ENCODE results near the gene ADIPOQ. TPM values are rescaled to one million over a fixed set of nuclear protein-coding genes. Genes with fewer than 3 reads are reported as not detected.

Gene ADIPOQ
- total and polyA plus RNA-seq, 2 of the 13 experiments (the other 11 are each of a cell fraction or from before 2014, with no cell fraction given), result not detected

DNA sequence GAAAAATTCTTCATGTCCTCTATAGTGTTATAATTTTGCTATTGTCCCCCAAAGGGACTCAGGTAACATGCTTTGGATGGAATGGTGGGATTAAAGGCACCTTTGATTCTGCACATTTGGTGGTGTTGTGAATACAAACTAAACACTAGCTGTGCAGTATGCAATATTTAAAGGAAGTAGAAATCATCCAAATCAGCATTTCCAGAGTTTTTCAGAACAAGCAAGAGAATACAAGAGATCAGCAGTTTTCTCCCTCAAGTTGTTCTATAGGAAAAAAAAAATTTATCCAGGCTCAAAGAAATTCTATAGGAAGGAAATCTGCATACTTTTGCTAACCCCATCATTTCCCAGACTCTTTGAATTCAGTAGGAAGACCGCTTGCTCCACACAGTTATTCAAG lies 10.2 kb upstream of the ADIPOQ start:
- peaks cover 0 to 25% of the 10 kb centered on the region in 2 experiments; a peak in 4 of 5 replicates for H3K27me3 ChIP-seq (ENCODE audit: control insufficient read depth in 1 of 2, insufficient read depth in 2 of 2, low read length in 2 of 2)
- CTCF ChIA-PET (ENCODE audit: low intra/inter-chr PET ratio, low total read pairs), result no interaction called here
- ATAC-seq, result no peak
- FAIRE-seq, result no peak
- no peak overlapping the region for H3K9ac ChIP-seq (ENCODE audit: insufficient read depth, low read depth, low read length)
- intact Hi-C loops (cut with micrococcal nuclease; ENCODE audit: unreplicated experiment) (no loop called here), in situ Hi-C loops (cut with HindIII; ENCODE audit: extremely low pct_ligation_motif_present, low pct_unique_long_range_greater_than_20kb) (no loop called here)
- H3K36me3 ChIP-seq (replicated peaks in 1 of 2; ENCODE audit: control insufficient read depth in 1 of 2, insufficient read depth in 2 of 2, low read length in 2 of 2), result no peaks in the 10 kb centered on the region
- H3K79me2 ChIP-seq (ENCODE audit: insufficient read depth, low read length), result no peaks in the 10 kb centered on the region
- no peak for TF ChIP-seq FOSL1 (CRISPR knock-in tag; IDR thresholded peaks at IDR 0.05; ENCODE audit: borderline replicate concordance)
- no peak for TF ChIP-seq ZNF574 (CRISPR knock-in tag; IDR thresholded peaks at IDR 0.05)
- no peak for TF ChIP-seq ZFP82 (CRISPR knock-in tag; IDR thresholded peaks at IDR 0.05; ENCODE audit: borderline replicate concordance)
- no peak for TF ChIP-seq PTBP1 (IDR thresholded peaks at IDR 0.05; ENCODE audit: low read depth, low read length, poor library complexity, severe bottlenecking)
- TF ChIP-seq ZNF501 (CRISPR knock-in tag; IDR thresholded peaks at IDR 0.05), result no peak
- TF ChIP-seq CEBPZ (IDR thresholded peaks at IDR 0.05; ENCODE audit: low read length), result no peak
- TF ChIP-seq NFYC (CRISPR knock-in tag; IDR thresholded peaks at IDR 0.05), result no peak
- peak; percentile 27; the same call in 1 of the 2 replicates for TF ChIP-seq MAFF (IDR thresholded peaks at IDR 0.05; ENCODE audit: low read depth, low read length)
- TF ChIP-seq IRX3 (CRISPR knock-in tag; IDR thresholded peaks at IDR 0.05; ENCODE audit: borderline replicate concordance, low read depth), result no peak
- no peak for TF ChIP-seq RORA (CRISPR knock-in tag; IDR thresholded peaks at IDR 0.05)
- peak in 1 of 2 experiments; percentile 39; a peak in 1 of 4 replicates for TF ChIP-seq MAFK (conservative IDR thresholded peaks at IDR 0.05 in 1 of 2, IDR thresholded peaks at IDR 0.05 in 1 of 2; ENCODE audit: low read length in 2 of 2)
- POLR2A ChIA-PET, result no interaction called here
- no peak overlapping the region for H3K4me2 ChIP-seq (ENCODE audit: low read depth, low read length)
- BruUV-seq (replicated peaks), result no TSS peak
- no peaks in the 10 kb centered on the region for H3K4me1 ChIP-seq (ENCODE audit: insufficient read depth, low read length)
- 53% methylated on average over 1 of the region's 1 CpG for WGBS (ENCODE audit: low lambda C conversion rate)
- H3K4me3 ChIP-seq (replicated peaks in 1 of 3; ENCODE audit: insufficient read depth in 1 of 3, low read depth in 2 of 3, low read length in 3 of 3), result no peak overlapping the region
- H4K20me1 ChIP-seq (ENCODE audit: insufficient read depth, low read length), result peaks cover 5% of the 10 kb centered on the region; the same call in 1 of the 2 replicates
- no peak overlapping the region for H3K27ac ChIP-seq (ENCODE audit: extremely low read length, insufficient read depth, low read length)
- no peaks in the 10 kb centered on the region for H3K9me3 ChIP-seq (ENCODE audit: low read length)
- no peak overlapping the region for H2AFZ ChIP-seq (ENCODE audit: low read length)
- DNase-seq (ENCODE audit: low spot score), result no peak
